NCI-H510A treated with DMSO at 0.1 percent for 48 hours (cell line): ENCODE results near the gene NMS.
"Not testable (repeated sequence)": the region's sequence is repeated elsewhere in the genome, so short reads cannot be mapped to it uniquely, and the experiment has no call there.

ENCODE experiments used
- DNase-seq: peaks from one replicate; lab custom pipeline; 2025; lab: John Stamatoyannopoulos, UW

The NMS gene, protein sequence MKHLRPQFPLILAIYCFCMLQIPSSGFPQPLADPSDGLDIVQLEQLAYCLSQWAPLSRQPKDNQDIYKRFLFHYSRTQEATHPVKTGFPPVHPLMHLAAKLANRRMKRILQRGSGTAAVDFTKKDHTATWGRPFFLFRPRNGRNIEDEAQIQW

DNA sequence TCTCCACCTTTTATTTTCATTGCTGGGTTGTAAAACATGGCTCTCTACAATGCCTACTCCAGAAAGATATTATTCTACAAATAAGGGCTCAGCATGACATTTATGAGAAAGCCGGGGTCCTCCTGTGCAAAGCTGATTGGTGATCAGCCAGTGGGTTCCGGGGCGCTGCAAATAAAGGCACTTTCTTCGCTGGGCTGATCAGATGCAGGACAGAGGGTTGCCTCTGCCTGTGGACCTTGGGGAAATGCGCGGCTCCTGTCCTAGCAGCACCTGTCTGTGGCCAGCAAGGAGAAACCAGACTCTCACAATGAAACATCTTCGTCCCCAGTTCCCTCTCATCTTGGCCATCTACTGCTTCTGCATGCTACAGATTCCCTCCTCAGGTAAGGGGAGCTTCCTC is at the start of gene NMS:
TSS of gene NMS (plus strand) at position 301 of the 400 bp plus-strand sequence. CDS start at position 308, 7 bp downstream.
- DNase-seq, result no peak

DNA sequence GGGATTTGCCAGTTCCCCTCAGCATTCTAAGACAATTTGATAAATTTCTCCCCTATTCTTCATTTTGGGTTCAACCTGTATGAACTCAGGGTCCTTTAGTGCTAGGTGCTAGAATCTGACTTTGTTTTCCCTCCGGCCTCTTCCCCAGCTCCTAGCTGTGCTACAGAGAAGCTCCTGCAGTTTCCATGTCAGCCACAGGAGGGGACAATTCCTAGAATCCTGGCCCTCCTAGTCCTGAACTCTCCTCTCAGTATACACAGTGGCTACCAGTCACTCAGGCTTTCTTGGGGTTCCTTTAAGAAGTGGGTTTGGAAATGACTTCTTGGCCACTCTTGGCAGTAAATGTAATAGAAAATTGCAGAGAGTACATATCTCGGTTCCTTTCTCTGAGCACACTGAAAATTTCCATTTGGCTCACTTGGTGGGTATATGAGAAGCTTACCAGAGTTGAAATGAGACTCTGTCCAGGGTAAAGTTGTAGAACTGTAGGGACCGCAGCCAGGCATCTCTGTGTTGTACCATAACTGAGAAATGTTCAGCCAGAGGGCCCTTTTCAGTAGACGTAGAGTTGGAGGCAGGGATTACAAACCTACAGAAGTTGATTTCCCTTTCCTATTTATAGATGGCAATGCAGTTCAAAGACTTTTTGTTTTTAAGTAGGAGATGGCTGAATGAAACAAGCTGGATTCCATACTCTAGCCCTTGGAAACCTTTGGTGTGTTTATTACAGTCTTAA is 47.8 kb upstream of the NMS start:
- peak; percentile 9 for DNase-seq

DNA sequence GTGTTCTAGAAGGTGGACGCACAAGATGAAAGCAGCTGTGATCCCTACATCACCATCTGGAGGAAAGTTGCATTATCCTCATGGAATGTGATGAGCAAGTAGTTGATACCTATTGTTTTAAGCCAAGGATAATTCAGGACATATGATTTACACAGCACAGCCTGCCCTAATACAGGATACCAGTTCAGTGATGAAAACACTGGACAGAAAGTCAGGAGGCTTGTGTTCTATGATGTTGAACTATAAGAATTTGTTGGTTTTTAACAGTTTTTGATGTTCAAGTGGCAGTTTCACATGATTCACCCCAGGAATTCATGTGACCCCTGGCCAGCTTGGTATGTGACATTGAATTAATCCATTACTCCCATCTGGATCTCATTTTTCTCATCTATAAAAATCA is 46.7 kb upstream of the NMS start:
- DNase-seq, result no peak

DNA sequence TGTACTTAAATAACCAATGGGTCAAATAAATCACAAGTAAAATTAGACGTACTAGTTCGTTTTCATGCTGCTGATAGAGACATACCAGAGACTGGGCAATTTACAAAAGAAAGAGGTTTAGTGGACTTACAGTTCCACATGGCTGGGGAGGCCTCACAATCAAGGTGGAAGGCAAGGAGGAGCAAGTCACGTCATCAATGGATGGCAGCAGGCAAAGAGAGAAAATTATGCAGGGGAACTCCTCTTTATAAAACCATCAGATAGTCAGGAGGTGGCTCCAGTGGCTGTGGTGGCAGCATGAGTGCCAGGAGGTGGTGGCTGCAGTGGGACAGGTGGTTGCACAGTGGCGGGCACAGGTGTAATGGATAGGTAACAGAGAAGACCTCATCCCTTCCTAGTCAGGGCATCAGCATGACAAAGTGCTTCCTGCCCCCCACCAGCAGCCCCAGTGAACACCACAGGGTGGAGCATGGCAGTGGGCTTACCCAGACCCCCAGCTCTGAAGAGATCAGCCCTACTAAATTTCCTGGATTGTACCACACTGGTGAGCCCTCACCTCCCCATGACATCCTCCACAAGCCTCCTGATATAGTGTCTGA is 45.9 kb upstream of the NMS start:
- DNase-seq, result no peak

DNA sequence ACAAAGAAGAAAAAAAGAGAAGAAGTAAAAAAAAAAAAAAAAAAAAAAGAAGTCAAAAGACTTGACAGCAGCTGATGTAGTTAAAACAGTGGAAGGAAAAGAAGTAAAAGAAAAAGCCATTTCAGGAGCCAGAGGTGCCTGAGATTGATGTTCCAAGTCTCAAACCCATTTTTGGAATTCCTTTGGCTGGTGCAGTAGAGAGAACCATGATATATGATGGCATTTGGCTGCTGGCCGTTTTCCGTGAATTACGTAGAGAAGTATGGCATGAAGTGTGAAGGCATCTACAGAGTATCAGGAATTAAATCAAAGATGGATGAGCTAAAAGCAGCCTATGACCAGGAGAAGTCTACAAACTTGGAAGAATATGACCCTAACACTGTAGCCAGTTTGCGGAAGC is 45.2 kb upstream of the NMS start:
- no peak for DNase-seq

DNA sequence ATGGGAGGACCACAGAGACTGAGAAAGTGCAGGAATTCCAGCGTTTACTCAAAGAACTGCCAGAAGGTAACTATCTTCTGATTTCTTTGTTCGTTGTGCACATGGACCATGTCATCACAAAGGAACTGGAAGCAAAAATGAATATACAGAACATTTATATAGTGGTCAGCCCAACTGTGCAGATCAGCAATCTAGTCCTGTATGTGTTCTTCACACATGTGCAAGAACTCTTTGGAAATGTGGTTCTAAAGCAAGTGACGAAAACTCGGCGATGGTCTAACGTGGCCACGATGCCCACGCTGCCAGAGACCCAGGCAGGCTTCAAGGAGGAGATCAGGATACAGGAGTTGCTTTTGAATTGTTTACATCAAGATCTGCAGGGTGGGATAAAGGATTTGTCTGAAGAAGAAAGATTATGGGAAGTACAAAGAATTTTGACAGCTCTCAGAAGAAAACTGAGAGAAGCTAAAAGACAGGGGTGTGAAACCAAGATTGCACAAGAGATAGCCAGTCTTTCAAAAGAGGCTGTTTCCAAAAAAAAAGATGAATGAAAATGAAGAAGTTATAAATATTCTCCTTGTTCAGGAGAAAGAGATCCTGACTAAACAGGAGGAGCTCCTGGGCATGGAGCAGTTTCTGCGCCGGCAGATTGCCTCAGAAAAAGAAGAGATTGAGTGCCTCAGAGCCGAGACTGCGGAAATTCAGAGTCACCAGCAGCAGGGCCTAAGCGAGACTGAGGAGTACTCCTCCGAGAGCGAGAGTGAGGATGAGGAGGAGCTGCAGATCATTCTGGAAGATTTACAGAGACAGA is 44.5 kb upstream of the NMS start:
- no peak for DNase-seq

DNA sequence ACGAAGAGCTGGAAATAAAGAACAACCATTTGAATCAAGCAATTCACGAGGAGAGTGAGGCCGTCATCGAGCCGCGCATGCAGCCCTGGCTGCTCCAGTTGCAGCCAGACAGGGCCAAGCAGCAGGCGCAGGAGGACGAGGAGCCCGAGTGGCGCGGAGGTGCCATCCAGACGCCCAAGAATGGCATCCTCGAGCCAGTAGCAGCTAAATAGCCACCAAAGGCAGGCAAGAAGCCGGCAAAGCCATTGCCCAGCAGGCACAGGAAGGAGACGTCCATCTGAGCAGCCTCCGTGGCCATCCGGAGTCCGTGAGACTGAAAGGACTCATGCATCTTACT is 43.9 kb upstream of the NMS start:
- DNase-seq, result no peak

DNA sequence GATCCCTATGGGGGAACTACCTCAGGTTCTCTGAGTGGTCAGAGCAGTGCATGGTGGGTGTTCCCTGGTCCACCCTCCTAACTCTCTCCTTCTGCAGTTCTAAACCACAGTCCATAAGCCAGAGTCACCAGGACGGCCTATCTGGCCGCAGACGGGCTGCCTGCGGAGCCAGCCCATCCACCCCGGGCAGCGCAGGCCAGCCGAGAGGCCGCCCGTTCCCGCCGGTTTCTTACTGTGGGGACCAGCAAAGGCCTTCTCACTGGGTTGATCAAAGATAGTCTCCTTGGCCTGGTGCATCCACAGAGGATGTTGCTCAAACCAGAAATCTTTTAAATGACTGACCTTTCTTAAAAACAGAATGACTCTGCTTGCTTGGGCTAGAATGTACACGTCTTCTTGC is 43.2 kb upstream of the NMS start:
- no peak for DNase-seq

DNA sequence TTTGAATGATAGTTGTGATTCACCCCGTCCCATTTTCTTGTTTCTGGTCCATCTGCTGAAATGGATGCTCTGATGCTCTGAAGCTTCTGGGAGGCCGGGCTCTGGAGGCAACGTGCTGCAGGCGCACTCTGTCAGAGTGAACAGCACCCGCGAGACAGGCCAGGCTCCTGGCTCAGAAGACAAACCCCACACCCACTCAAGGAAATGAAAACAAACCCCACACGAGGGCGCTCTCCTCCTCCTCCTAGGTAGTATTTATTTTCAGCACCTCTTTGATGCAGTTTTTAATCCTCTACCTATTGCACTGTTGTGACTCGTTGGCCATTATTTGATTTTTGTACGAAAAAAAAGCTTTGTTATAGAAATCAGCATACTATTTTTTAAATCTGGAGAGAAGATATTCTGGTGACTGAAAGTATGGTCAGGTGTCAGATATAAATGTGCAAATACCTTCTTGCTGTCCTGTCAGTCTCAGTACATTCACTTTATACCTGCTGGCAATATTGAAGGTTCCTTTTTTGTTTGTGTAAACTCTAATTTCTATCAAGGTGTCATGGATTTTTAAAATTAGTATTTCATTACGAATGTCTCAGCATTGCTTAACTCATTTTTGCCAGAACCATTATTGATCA is 42.5 kb upstream of the NMS start:
- no peak for DNase-seq

DNA sequence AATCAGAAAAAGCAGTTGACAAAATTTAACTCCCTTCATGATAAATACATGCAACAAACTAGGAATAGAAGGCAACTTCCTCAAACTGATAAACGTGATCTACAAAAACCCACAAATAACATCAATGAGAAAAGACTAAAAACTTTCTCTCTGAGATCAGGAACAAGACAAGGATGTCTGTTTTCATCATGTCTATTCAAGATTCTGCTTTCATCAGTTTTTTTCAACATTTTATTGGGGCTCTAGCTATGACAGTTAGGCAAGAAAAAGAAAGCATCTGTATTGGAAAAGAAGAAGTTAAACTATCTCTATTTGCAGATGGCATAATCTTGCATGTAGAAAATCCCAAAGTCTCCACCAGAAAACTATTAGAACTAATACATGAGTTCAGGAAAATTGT is 40.6 kb upstream of the NMS start:
- no peak for DNase-seq

DNA sequence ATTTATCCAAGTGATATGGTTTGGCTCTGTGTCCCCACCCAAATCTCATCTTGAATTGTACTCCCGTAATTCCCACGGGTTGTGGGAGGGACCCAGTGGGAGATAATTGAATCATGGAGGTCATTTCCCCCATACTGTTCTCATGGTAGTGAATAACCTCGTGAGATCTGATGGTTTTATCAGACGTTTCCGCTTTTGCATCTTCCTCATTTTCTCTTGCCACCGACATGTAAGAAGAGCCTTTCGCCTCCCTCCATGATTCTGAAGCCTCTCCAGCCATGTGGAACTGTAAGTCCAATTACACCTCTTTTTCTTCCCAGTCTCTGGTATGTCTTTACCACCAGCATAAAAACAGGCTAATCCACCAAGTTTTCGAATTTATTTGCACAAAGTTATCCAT is 32.5 kb upstream of the NMS start:
- DNase-seq, result no peak

DNA sequence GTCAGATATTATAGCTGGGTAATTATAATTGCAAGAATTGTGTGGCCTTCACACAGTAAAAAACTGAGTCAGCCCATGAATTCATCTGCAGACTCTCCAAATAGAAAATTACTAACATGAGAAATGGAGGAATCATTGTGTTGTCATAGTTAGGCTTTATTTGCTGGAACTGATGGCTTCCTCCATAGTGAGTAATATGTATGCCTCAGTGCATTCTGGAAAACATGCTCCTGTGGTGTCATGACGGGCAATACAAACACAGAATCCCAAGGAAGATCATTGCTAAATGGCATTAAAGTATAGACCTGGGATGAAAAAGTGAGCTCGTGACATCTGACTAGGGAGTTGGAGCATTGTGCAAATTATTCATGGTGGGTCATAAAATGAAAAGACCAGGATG is 23.6 kb upstream of the NMS start:
- no peak for DNase-seq

DNA sequence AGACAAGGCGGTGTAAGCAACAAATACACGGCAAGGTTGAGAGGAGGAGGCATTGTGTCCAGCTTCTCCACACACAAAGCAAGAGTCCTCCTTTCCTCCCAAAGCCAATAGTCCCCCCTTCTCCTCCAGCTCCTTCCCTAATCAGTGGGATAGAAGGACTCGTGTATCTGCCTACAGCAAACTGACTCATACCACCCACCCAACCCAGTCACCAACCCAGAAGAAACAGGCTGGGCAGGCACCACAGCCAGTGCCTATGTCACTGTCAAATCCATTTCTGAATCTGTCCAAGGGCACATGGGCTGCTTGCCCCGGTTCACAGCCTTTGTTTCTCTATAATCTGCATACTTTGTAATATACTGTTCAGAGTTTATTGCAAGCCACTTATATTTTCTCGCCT is 19.2 kb upstream of the NMS start:
- DNase-seq, result no peak

DNA sequence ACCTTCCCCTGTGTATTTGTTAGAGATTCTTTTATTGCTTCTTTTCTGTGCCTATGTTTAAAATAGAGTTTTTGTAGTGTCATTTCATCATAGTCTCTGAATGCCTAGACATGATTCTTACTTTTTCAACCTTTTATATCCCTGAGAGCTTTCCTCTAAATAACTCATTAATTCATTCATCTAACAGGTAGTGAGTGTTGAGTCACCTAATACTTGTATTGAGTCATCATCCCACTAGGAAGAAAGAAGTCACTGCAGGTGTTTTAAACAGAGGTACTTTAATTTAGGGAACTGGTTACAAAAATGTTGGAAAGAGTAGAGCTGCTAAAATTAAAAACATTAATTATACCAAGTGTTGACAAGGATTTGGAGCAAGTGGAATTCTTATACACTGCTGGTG is 18.5 kb upstream of the NMS start:
- DNase-seq, result no peak

DNA sequence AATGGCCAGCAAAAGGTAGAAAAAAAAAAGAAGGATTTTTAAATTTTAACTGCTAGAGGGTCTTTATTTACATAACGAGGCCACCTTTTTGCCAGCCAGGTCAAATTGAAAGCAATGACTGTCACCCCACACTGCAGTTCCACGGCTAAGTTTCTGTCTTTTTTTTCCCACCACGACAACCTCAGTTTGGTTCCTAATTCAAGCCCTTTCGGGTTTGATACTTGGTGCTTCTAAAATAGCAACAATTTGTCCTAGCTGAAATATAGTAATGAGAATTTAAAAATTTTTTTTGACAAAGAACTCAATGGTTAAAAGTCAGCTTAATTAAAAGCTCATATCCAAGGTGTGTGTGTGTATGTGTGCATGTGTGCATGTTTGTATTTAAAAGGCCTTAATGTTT is 16.4 kb upstream of the NMS start:
- no peak for DNase-seq

DNA sequence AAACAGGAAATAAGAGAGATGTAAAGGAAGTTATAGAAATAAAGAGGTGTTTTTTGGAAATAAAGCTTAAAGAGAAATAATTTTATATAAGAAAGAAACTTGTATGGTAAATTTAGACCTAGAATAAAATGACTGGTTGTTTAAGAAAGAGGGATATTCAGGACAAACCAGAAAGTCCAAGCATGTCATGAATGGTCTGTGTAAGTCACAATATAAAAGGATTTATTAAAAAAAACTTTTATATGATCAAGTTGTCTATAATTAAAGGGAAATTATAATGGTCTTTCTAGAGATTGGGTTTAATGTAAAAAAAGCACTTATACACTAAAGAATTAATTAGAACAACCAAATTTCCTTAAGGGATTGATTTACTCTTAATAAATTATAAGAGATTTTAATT is 13.9 kb upstream of the NMS start:
- DNase-seq, result not testable (repeated sequence)

DNA sequence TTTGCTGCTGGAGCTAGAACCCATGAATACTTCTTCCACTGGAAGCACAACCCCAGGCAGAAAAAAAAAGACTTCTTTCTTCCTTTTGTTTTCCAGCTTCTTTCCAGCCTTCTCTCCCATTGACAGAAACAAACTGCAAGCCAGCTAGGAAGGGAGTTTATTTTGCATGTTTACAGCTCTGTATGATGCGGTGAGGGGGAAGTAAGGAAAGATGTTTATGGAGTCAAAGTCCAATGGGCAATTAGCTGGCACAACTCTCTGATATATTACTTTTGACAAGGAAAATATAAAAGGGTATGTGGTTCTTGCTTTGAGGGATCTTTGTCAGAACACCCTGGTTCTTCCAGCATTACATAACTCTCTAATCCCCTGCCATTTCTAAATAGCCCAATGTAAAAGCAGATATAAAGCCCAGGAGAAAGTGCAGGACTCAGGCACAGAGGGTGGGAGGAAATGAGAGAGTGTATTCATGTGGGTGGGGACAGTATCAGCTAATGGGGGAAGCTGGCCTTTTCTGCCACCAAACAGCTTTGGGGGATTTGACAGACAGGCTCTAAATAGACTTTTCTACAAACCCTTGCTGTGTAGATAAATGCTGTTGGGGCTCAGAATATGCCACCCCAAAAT is 9.3 kb upstream of the NMS start:
- DNase-seq, result no peak

DNA sequence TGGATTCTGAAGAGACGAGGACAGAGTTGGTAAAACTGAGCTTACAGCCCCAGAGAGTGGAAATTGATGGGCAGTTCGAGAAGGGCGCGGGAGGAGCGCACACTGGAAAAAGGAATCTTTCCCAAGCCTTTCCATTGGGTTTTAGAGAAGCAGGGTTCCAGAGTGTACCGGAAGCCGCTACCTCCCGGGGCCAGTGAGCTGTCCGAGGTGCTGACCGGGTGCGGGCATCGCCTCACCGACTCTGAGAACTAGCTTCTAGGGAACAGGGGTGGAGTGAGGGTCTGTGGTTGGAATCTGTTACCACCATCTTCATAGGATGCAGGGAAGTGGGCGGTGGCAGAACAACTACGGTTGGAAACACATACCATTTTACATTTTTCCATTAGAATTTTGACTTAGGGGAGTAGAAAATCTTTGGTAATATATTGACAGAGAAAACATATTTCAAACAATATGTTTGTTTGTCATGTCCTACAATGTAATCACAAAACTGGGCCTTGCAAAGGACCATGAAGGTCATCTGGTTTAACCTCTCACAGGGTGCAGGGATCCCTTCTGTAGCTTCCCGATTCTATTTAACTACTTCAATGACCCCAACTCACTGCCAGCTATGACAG is 724 bp downstream of the NMS start:
- no peak for DNase-seq

DNA sequence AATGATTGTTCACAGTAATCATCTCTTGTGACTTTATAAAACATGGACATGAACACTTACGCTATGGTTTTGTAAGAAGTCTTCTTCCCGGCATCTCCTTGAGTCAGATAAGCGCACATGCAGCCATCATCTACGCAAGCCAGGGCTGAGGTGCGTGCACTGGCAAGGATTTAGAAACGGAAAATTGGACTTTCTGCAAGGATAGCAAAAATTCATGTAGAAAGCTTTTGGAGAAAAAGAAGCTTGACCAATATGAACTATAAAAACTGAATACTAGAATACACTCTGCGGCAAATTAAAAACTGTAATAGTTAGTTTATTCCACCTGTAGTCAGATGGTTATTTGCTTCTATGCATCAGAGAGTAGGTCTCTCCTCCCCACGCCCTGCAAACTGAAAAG is 6.3 kb downstream of the NMS start:
- no peak for DNase-seq

DNA sequence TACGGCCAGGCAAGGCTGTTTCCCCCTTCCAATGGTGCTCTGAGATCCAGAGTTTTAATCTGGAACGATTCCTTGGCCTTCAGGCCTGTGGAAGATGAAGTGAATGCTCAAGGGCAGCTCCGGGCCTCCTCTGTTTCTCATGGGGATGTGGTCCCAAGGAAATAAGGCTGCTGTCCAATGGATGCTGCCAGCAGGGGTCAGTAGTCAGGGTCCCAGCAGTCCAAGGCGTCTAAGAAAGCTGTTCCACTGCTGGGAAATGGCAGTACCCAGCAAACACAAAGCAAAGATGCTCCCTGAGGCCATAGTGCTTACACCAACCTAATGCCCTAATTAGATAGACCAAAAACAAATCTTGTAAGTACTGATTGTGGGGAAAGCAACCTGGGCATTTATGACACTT is 12.5 kb downstream of the NMS start:
- no peak for DNase-seq

DNA sequence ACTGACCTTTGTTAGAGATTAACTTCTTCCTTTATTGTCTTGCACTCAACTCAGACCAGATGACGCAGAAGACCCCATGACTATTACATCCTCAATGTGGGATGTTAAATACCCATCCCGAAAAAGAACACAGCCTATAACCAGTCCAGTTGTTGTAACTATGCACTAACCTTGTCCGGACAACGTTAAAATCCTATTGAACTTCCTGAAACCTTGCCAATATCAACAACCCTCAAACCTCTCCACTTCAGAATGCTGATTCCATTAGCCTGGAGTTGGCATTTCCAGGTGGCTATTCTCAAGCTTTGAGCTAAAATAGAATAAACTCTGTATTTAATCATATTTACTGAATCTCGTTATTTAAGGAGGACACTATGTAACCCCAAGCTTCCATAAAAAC is 13.6 kb downstream of the NMS start:
- peak; percentile 9 for DNase-seq

DNA sequence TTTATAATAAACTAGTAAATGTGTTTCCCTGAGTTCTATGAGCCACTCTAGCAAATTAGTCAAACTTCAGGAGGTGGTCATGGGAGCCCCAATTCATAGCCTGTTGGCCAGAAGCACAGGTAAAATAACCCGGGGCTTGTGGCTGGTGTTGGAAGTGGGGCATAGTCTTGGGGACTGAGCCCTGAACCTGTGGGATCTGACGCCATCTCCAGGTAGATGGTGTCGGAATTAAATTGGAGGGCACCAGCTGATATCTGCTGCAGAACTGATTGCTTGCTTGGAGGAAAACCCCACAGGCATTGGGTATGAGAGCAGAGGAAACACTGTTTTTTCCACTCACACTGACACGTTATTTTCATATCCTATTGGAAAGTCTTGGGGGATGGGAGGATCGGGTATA is 14.1 kb downstream of the NMS start:
- DNase-seq, result no peak
